CD4-positive, alpha-beta T cell treated with Interleukin-15 for 4 hours (primary cell): ENCODE measurements around the gene GAPDH.
A peak's percentile ranks its signal among the peaks of the same experiment; 100 is the strongest.

ENCODE experiments used
- DNase-seq: peaks from one replicate; pipeline ENCODE4 v3.0.0-alpha.2; 2020; ENCODE audit warnings: low spot score

GAPDH gene

GRCh38 chr12:6529291-6529737 lies 5.0 kb upstream of the GAPDH start:
- DNase-seq, result no peak

GRCh38 chr12:6530576-6531260 lies 3.6 kb upstream of the GAPDH start:
- no peak for DNase-seq

DNA sequence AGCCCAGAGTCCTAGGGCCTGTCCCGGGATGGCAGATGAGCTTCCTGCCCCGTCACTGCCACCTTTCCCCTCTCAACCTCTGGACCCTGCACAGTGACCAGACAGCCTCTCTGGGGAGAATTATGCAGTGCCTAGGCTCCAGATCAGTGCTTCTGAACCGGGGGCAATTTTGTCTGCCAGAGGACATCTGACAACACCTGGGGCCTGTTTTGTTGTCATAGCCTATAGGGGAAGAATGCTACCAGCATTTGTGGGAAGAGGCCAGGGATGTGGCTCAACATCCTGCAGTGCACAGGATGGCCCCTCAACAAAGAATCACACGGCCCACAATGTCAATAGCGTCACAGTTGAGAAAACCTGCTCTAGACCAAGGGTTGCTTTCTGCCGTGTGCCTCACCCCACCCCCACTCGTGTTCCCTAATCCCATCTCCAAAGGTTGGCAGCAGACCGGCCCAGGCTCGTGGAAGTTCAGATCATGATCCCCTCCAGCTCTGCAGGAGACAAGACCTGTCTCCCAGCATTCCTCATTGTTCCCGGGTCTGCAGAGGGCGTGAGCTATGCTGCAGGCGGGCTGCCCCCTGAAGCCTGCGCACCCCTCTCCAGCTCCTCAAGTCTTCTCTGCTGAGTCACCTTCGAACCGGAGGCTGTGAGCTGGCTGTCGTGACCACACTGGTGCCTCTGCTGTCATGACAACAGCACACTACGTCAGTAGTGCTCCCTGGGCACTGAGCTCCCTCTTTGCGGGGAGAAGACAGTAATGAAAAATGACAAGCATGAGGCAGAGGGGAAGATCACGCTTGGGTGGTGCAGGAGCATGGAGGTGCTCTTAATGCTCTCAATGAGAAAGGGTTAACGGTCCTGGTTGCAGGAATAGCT lies 2.0 kb upstream of the GAPDH start:
- peak; percentile 89 for DNase-seq

- no peak for DNase-seq
Observed at GRCh38 chr12:6532927-6533652, 1.2 kb upstream of the GAPDH start.

DNA sequence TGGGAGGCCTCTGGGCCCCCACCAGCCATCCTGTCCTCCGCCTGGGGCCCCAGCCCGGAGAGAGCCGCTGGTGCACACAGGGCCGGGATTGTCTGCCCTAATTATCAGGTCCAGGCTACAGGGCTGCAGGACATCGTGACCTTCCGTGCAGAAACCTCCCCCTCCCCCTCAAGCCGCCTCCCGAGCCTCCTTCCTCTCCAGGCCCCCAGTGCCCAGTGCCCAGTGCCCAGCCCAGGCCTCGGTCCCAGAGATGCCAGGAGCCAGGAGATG lies 729 bp upstream of the GAPDH start:
- DNase-seq, result no peak

- no peak for DNase-seq
Observed at GRCh38 chr12:6534695-6534944, 303 bp downstream of the GAPDH start.

DNA sequence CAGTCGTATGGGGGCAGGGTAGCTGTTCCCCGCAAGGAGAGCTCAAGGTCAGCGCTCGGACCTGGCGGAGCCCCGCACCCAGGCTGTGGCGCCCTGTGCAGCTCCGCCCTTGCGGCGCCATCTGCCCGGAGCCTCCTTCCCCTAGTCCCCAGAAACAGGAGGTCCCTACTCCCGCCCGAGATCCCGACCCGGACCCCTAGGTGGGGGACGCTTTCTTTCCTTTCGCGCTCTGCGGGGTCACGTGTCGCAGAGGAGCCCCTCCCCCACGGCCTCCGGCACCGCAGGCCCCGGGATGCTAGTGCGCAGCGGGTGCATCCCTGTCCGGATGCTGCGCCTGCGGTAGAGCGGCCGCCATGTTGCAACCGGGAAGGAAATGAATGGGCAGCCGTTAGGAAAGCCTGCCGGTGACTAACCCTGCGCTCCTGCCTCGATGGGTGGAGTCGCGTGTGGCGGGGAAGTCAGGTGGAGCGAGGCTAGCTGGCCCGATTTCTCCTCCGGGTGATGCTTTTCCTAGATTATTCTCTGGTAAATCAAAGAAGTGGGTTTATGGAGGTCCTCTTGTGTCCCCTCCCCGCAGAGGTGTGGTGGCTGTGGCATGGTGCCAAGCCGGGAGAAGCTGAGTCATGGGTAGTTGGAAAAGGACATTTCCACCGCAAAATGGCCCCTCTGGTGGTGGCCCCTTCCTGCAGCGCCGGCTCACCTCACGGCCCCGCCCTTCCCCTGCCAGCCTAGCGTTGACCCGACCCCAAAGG lies 804 bp downstream of the GAPDH start:
- peak; percentile 76 for DNase-seq

DNA sequence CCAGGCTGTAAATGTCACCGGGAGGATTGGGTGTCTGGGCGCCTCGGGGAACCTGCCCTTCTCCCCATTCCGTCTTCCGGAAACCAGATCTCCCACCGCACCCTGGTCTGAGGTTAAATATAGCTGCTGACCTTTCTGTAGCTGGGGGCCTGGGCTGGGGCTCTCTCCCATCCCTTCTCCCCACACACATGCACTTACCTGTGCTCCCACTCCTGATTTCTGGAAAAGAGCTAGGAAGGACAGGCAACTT lies 1.3 kb downstream of the GAPDH start:
- DNase-seq, result no peak

- no peak for DNase-seq
Observed at GRCh38 chr12:6535960-6536847, 1.9 kb downstream of the GAPDH start.

DNA sequence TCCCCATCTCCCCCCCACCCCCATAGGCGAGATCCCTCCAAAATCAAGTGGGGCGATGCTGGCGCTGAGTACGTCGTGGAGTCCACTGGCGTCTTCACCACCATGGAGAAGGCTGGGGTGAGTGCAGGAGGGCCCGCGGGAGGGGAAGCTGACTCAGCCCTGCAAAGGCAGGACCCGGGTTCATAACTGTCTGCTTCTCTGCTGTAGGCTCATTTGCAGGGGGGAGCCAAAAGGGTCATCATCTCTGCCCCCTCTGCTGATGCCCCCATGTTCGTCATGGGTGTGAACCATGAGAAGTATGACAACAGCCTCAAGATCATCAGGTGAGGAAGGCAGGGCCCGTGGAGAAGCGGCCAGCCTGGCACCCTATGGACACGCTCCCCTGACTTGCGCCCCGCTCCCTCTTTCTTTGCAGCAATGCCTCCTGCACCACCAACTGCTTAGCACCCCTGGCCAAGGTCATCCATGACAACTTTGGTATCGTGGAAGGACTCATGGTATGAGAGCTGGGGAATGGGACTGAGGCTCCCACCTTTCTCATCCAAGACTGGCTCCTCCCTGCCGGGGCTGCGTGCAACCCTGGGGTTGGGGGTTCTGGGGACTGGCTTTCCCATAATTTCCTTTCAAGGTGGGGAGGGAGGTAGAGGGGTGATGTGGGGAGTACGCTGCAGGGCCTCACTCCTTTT lies 2.7 kb downstream of the GAPDH start:
- no peak for DNase-seq

- peak; percentile 88 for DNase-seq
Observed at GRCh38 chr12:6537580-6538419, 3.5 kb downstream of the GAPDH start.

GRCh38 chr12:6538420-6539313 lies 4.3 kb downstream of the GAPDH start:
- no peak for DNase-seq

- DNase-seq, result no peak
Observed at GRCh38 chr12:6539314-6539682, 5.0 kb downstream of the GAPDH start.

DNA sequence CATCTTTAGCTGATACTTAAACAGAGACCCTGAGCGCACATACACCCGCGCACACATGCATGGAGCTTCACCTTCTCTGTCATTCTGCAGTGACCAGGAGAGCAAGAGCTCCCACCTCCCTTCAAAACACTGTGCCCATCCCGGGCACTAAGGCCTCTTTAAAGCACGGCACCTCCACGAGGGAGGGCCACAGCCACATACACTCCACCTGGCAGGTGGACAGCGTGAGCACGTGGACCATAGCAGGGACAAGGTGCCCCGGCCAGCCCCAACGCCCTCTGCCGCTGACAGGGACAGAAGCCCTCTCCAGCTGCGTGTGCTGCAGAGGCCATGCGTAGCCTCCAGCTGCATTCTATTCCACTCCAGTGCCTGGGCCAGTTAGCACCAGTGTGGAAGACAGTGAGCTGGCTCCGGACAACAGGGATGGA lies 5.4 kb downstream of the GAPDH start:
- DNase-seq, result no peak

DNA sequence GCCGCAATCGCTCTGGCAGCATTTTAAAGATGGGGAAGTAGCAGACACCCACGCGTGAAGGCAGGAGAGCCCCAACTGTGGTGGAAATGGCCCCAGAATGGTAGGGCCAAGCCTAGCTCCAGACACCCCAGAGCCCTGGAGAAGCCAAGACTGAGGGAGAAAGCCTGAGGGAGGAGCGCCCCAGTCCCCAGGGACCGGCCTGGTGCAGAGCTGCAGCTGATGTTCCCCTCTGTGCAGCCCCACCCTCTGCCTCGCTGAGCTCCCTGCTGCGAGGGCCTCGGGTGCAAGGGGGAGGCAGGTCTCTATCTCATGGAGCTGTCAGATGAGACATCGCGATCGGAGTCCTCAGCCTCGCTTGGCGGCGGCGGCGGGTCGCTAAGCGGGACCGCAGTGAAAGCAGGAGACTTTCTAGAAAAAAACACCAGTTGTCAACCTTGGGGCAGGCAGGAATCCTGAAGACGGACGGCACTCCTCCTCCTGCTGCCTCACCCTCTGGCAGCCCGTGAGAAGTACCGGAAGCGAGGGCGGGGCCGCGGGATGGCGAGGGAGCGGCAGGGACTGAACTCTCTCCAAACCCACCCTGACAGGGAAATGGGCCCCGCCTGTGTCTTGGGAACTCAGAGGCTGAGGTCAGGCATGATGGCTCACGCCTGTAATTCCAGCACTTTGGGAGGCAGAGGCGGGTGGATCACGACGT lies 6.0 kb downstream of the GAPDH start:
- DNase-seq, result peak; percentile 37

DNA sequence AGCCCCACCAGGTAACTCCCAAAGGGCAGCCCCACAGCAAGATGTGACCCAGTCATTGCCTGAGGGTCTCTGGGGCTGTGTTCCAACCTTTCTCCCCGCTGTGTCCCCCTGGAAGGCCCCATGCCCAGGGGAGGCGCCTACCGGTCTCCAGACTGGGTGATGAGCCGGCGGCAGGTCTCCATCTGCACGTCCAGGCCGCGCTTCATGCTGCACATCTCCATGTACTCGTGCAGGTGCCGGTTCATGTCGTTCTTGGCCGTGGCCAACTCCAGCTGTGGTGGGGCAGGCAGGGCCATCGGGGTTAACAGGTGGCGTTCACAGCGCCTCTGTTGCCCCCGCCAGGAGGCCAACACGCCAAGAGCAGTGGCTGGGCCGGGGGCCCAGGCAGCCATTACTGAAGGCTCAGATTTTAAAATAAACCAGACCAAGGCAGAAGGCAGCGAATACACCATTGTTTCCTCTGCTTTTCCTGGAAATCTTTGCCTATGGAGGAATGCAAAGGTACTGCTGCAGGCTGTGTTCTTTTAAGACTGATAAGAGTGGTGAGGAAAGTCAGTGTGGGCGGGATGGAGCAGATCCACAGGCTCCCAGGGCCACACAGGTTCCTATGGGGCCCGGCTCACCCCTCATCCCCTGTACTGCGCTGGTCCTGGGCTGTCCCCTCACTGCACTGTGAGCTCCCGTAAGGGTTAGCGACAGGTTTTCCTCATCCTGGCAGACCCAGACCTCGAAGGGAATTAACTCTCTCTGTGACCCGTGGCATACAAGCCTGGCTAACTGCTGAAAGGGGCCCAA lies 7.3 kb downstream of the GAPDH start:
- no peak for DNase-seq

- DNase-seq, result no peak
Observed at GRCh38 chr12:6542209-6543009, 8.1 kb downstream of the GAPDH start.
